Cardiac fibroblast (primary cell): ENCODE results near the gene ABCC12.
"Not testable (repeated sequence)": the region's sequence is repeated elsewhere in the genome, so short reads cannot be mapped to it uniquely, and the experiment has no call there.

Experiments
- DNase-seq, 2 donors: peaks; one replicate each; pipeline versions ENCODE4 v3.0.0 to v3.0.0-alpha.2; 2010; ENCODE audit warnings: low read depth in 2 of 2
- H3K4me3 ChIP-seq, 2 donors: replicated peaks in 1 of 2; 1 replicate in 1 of 2; 2 replicates in 1 of 2; pipeline ENCODE4 v1.5.1; 2011; ENCODE audit warnings: low read depth in 2 of 2, low read length in 2 of 2, mild to moderate bottlenecking in 2 of 2, moderate library complexity in 1 of 2
- CTCF ChIP-seq: IDR thresholded peaks from one replicate; pipeline ENCODE4 v1.5.1; 2011; ENCODE audit warnings: low read depth, mild to moderate bottlenecking, low read length, inconsistent platforms

ABCC12 gene

GRCh38 chr16:48176635-48177408, 21.0 kb upstream of the ABCC12 start:
- TF ChIP-seq CTCF = no peak
- no peak overlapping the region for H3K4me3 ChIP-seq
- no peak for DNase-seq

GRCh38 chr16:48173889-48174288, 18.1 kb upstream of the ABCC12 start:
- H3K4me3 ChIP-seq = no peak overlapping the region
- no peak for DNase-seq
- no peak for TF ChIP-seq CTCF

GRCh38 chr16:48172682-48173081, 16.9 kb upstream of the ABCC12 start:
- DNase-seq = no peak
- TF ChIP-seq CTCF = no peak
- H3K4me3 ChIP-seq = no peak overlapping the region

- no peak for TF ChIP-seq CTCF
- DNase-seq = no peak
- H3K4me3 ChIP-seq = no peak overlapping the region
These were observed 14.1 kb upstream of the ABCC12 start for GRCh38 chr16:48169896-48170295.

GRCh38 chr16:48168075-48168474, 12.3 kb upstream of the ABCC12 start:
- DNase-seq = no peak
- TF ChIP-seq CTCF = no peak
- no peak overlapping the region for H3K4me3 ChIP-seq

- H3K4me3 ChIP-seq, DNase-seq: not testable (repeated sequence)
These were observed 10.8 kb upstream of the ABCC12 start for GRCh38 chr16:48166617-48167016.

- peak; percentile 5 to 12 for DNase-seq
- no peak for TF ChIP-seq CTCF
- H3K4me3 ChIP-seq = no peak overlapping the region
These were observed 10.3 kb upstream of the ABCC12 start for GRCh38 chr16:48165961-48166578.
